ENCODE measurements around the gene IL22RA1.

Gene IL22RA1

GRCh38 chr1:24127801-24128363 is 15.1 kb downstream of the IL22RA1 start:
- DNase-seq = no peak
- Histone ChIP-seq H3K4ac (ENCODE audit: low read depth in 1 of 2, low read length in 2 of 2) (no peak overlapping the region), H4K8ac (ENCODE audit: low read length) (no peak overlapping the region), H4K91ac (ENCODE audit: low read length) (no peak overlapping the region), H3K9ac (ENCODE audit: low read length) (no peak overlapping the region), H3K4me1 (ENCODE audit: control insufficient read depth, insufficient read depth, low read depth, low read length) (no peaks in the 10 kb centered on the region), H2BK12ac (ENCODE audit: low read length in 2 of 2) (no peak overlapping the region), H2BK120ac (ENCODE audit: low read depth, low read length) (no peak overlapping the region), H3K27ac (ENCODE audit: low read length, poor library complexity, severe bottlenecking) (no peak overlapping the region), H3K79me1 (replicated peaks; ENCODE audit: low read length, poor library complexity, severe bottlenecking) (no peaks in the 10 kb centered on the region), H3K4me2 (ENCODE audit: low read length, poor library complexity, severe bottlenecking) (no peak overlapping the region), H2BK15ac (ENCODE audit: low read depth, poor library complexity, severe bottlenecking) (no peak overlapping the region), H3K23ac (ENCODE audit: low read length in 2 of 2) (no peak overlapping the region), H2AFZ (ENCODE audit: low read depth, low read length) (no peak overlapping the region), H3K4me3 (ENCODE audit: insufficient read depth in 1 of 2, low read depth in 1 of 2, low read length in 2 of 2) (no peak overlapping the region), H3K18ac (ENCODE audit: low read depth in 1 of 2, low read length in 2 of 2) (peak overlapping the region in 1 of 2 experiments; percentile 2), H3K36me3 (ENCODE audit: control insufficient read depth in 1 of 2, insufficient read depth in 2 of 2, low read depth in 1 of 2, low read length in 2 of 2) (no peaks in the 10 kb centered on the region), H2BK5ac (ENCODE audit: low read depth, low read length, poor library complexity, severe bottlenecking) (no peak overlapping the region), H3K9me3 (ENCODE audit: control insufficient read depth, low read length) (peaks cover 5% of the 10 kb centered on the region), H3K27me3 (ENCODE audit: control insufficient read depth in 1 of 2, insufficient read depth in 1 of 2, low read length in 2 of 2) (peaks cover 0 to 22% of the 10 kb centered on the region in 2 experiments), H3K14ac (ENCODE audit: low read length in 2 of 2) (no peak overlapping the region), H2AK5ac (ENCODE audit: low read length, severe bottlenecking) (no peak overlapping the region)
- 91% methylated on average over 7 of the region's 7 CpGs for WGBS

- no peak overlapping the region for H2AFZ ChIP-seq (ENCODE audit: low read depth, low read length)
- H3K4ac ChIP-seq (ENCODE audit: low read depth in 1 of 2, low read length in 2 of 2) = no peak overlapping the region
Measured at GRCh38 chr1:24127134-24127800, 15.7 kb downstream of the IL22RA1 start.

GRCh38 chr1:24126672-24127023 is 16.3 kb downstream of the IL22RA1 start:
- H3K4me1 ChIP-seq (ENCODE audit: control insufficient read depth, insufficient read depth, low read depth, low read length) = no peaks in the 10 kb centered on the region
- 93% methylated on average over 2 of the region's 5 CpGs for WGBS
- H4K91ac ChIP-seq (ENCODE audit: low read length) = no peak overlapping the region
- H3K14ac ChIP-seq (ENCODE audit: low read length in 2 of 2) = no peak overlapping the region
- no peak overlapping the region for H2AK5ac ChIP-seq (ENCODE audit: low read length, severe bottlenecking)
- no peak overlapping the region for H2AFZ ChIP-seq (ENCODE audit: low read depth, low read length)
- H2BK120ac ChIP-seq (ENCODE audit: low read depth, low read length) = no peak overlapping the region
- no peak overlapping the region for H3K4ac ChIP-seq (ENCODE audit: low read depth in 1 of 2, low read length in 2 of 2)
- H2BK15ac ChIP-seq (ENCODE audit: low read depth, poor library complexity, severe bottlenecking) = no peak overlapping the region
- no peak overlapping the region for H3K27ac ChIP-seq (ENCODE audit: low read length, poor library complexity, severe bottlenecking)
- peaks cover 5% of the 10 kb centered on the region for H3K9me3 ChIP-seq (ENCODE audit: control insufficient read depth, low read length)
- H3K9ac ChIP-seq (ENCODE audit: low read length) = no peak overlapping the region
- no peak overlapping the region for H3K4me2 ChIP-seq (ENCODE audit: low read length, poor library complexity, severe bottlenecking)
- H3K27me3 ChIP-seq (ENCODE audit: control insufficient read depth in 1 of 2, insufficient read depth in 1 of 2, low read length in 2 of 2) = peaks cover 0 to 26% of the 10 kb centered on the region in 2 experiments
- no peak overlapping the region for H4K8ac ChIP-seq (ENCODE audit: low read length)
- H3K18ac ChIP-seq (ENCODE audit: low read depth in 1 of 2, low read length in 2 of 2) = no peak overlapping the region
- no peaks in the 10 kb centered on the region for H3K79me1 ChIP-seq (replicated peaks; ENCODE audit: low read length, poor library complexity, severe bottlenecking)
- no peak overlapping the region for H2BK12ac ChIP-seq (ENCODE audit: low read length in 2 of 2)
- no peak overlapping the region for H3K4me3 ChIP-seq (ENCODE audit: insufficient read depth in 1 of 2, low read depth in 1 of 2, low read length in 2 of 2)
- no peak for DNase-seq
- H3K36me3 ChIP-seq (ENCODE audit: control insufficient read depth in 1 of 2, insufficient read depth in 2 of 2, low read depth in 1 of 2, low read length in 2 of 2) = no peaks in the 10 kb centered on the region
- H3K23ac ChIP-seq (ENCODE audit: low read length in 2 of 2) = no peak overlapping the region
- no peak overlapping the region for H2BK5ac ChIP-seq (ENCODE audit: low read depth, low read length, poor library complexity, severe bottlenecking)

More at GRCh38 chr1:24127134-24127800, 15.7 kb downstream of the IL22RA1 start:
- Histone ChIP-seq H3K9ac (ENCODE audit: low read length) (no peak overlapping the region), H3K4me3 (ENCODE audit: insufficient read depth in 1 of 2, low read depth in 1 of 2, low read length in 2 of 2) (no peak overlapping the region), H3K79me1 (replicated peaks; ENCODE audit: low read length, poor library complexity, severe bottlenecking) (no peaks in the 10 kb centered on the region), H2BK5ac (ENCODE audit: low read depth, low read length, poor library complexity, severe bottlenecking) (no peak overlapping the region), H3K36me3 (ENCODE audit: control insufficient read depth in 1 of 2, insufficient read depth in 2 of 2, low read depth in 1 of 2, low read length in 2 of 2) (no peaks in the 10 kb centered on the region), H3K9me3 (ENCODE audit: control insufficient read depth, low read length) (peaks cover 5% of the 10 kb centered on the region), H4K91ac (ENCODE audit: low read length) (no peak overlapping the region), H4K8ac (ENCODE audit: low read length) (no peak overlapping the region), H3K14ac (ENCODE audit: low read length in 2 of 2) (no peak overlapping the region), H2BK12ac (ENCODE audit: low read length in 2 of 2) (no peak overlapping the region), H3K23ac (ENCODE audit: low read length in 2 of 2) (no peak overlapping the region), H2BK120ac (ENCODE audit: low read depth, low read length) (no peak overlapping the region), H3K18ac (ENCODE audit: low read depth in 1 of 2, low read length in 2 of 2) (no peak overlapping the region), H2AK5ac (ENCODE audit: low read length, severe bottlenecking) (no peak overlapping the region), H3K4me2 (ENCODE audit: low read length, poor library complexity, severe bottlenecking) (no peak overlapping the region), H3K27ac (ENCODE audit: low read length, poor library complexity, severe bottlenecking) (no peak overlapping the region), H2BK15ac (ENCODE audit: low read depth, poor library complexity, severe bottlenecking) (no peak overlapping the region), H3K27me3 (ENCODE audit: control insufficient read depth in 1 of 2, insufficient read depth in 1 of 2, low read length in 2 of 2) (peaks cover 0 to 22% of the 10 kb centered on the region in 2 experiments), H3K4me1 (ENCODE audit: control insufficient read depth, insufficient read depth, low read depth, low read length) (no peaks in the 10 kb centered on the region)
- DNase-seq = no peak
- WGBS = 78% methylated on average over 3 of the region's 3 CpGs

GRCh38 chr1:24126018-24126671 is 16.8 kb downstream of the IL22RA1 start:
- Histone ChIP-seq H2BK12ac (ENCODE audit: low read length in 2 of 2) (no peak overlapping the region), H3K27ac (ENCODE audit: low read length, poor library complexity, severe bottlenecking) (no peak overlapping the region), H2BK15ac (ENCODE audit: low read depth, poor library complexity, severe bottlenecking) (no peak overlapping the region), H3K23ac (ENCODE audit: low read length in 2 of 2) (no peak overlapping the region), H3K4me1 (ENCODE audit: control insufficient read depth, insufficient read depth, low read depth, low read length) (no peaks in the 10 kb centered on the region), H3K4me2 (ENCODE audit: low read length, poor library complexity, severe bottlenecking) (no peak overlapping the region), H4K91ac (ENCODE audit: low read length) (peak overlapping the region; percentile 23), H3K4me3 (ENCODE audit: insufficient read depth in 1 of 2, low read depth in 1 of 2, low read length in 2 of 2) (no peak overlapping the region), H2BK120ac (ENCODE audit: low read depth, low read length) (no peak overlapping the region), H2BK5ac (ENCODE audit: low read depth, low read length, poor library complexity, severe bottlenecking) (no peak overlapping the region), H2AK5ac (ENCODE audit: low read length, severe bottlenecking) (no peak overlapping the region), H2AFZ (ENCODE audit: low read depth, low read length) (no peak overlapping the region), H3K27me3 (ENCODE audit: control insufficient read depth in 1 of 2, insufficient read depth in 1 of 2, low read length in 2 of 2) (peaks cover 0 to 31% of the 10 kb centered on the region in 2 experiments), H3K14ac (ENCODE audit: low read length in 2 of 2) (no peak overlapping the region), H3K18ac (ENCODE audit: low read depth in 1 of 2, low read length in 2 of 2) (no peak overlapping the region), H3K36me3 (ENCODE audit: control insufficient read depth in 1 of 2, insufficient read depth in 2 of 2, low read depth in 1 of 2, low read length in 2 of 2) (no peaks in the 10 kb centered on the region), H3K79me1 (replicated peaks; ENCODE audit: low read length, poor library complexity, severe bottlenecking) (no peaks in the 10 kb centered on the region), H3K4ac (ENCODE audit: low read depth in 1 of 2, low read length in 2 of 2) (no peak overlapping the region), H3K9me3 (ENCODE audit: control insufficient read depth, low read length) (peaks cover 5% of the 10 kb centered on the region), H3K9ac (ENCODE audit: low read length) (no peak overlapping the region), H4K8ac (ENCODE audit: low read length) (no peak overlapping the region)
- no peak for DNase-seq
- WGBS = 52% methylated on average over 6 of the region's 6 CpGs
